SHP77 treated with DMSO at 0.1 percent for 48 hours (cell line): ENCODE results near the gene GRID1.

Source experiments
- DNase-seq: peaks from one replicate; lab custom pipeline; 2025; lab: John Stamatoyannopoulos, UW

Gene GRID1

GRCh38 chr10:86336341-86336740, 30.3 kb downstream of the GRID1 start:
- DNase-seq = no peak

- DNase-seq = no peak
Observed at GRCh38 chr10:86335831-86336230, 30.8 kb downstream of the GRID1 start.

GRCh38 chr10:86335257-86335656, 31.3 kb downstream of the GRID1 start:
- no peak for DNase-seq

- no peak for DNase-seq
Observed at GRCh38 chr10:86334488-86335085, 32.0 kb downstream of the GRID1 start.

GRCh38 chr10:86333826-86334487, 32.6 kb downstream of the GRID1 start:
- DNase-seq = no peak

- DNase-seq = no peak
Observed at GRCh38 chr10:86331861-86332260, 34.7 kb downstream of the GRID1 start.

GRCh38 chr10:86330778-86331763, 35.5 kb downstream of the GRID1 start:
- DNase-seq = no peak

GRCh38 chr10:86329896-86330680, 36.5 kb downstream of the GRID1 start:
- DNase-seq = no peak

GRCh38 chr10:86329093-86329710, 37.4 kb downstream of the GRID1 start:
- no peak for DNase-seq

GRCh38 chr10:86327954-86328725, 38.5 kb downstream of the GRID1 start:
- no peak for DNase-seq

- no peak for DNase-seq
Observed at GRCh38 chr10:86325158-86325557, 41.4 kb downstream of the GRID1 start.

GRCh38 chr10:86321568-86321967, 45.0 kb downstream of the GRID1 start:
- no peak for DNase-seq

GRCh38 chr10:86319676-86320075, 46.9 kb downstream of the GRID1 start:
- DNase-seq = no peak

- DNase-seq = no peak
Observed at GRCh38 chr10:86317949-86318725, 48.5 kb downstream of the GRID1 start.

GRCh38 chr10:86316990-86317389, 49.6 kb downstream of the GRID1 start:
- no peak for DNase-seq

GRCh38 chr10:86316274-86316835, 50.2 kb downstream of the GRID1 start:
- no peak for DNase-seq

- no peak for DNase-seq
Observed at GRCh38 chr10:86315549-86315942, 51.0 kb downstream of the GRID1 start.

- no peak for DNase-seq
Observed at GRCh38 chr10:86314616-86315548, 51.7 kb downstream of the GRID1 start.
